ENCODE data around the gene LSAMP.

DNA sequence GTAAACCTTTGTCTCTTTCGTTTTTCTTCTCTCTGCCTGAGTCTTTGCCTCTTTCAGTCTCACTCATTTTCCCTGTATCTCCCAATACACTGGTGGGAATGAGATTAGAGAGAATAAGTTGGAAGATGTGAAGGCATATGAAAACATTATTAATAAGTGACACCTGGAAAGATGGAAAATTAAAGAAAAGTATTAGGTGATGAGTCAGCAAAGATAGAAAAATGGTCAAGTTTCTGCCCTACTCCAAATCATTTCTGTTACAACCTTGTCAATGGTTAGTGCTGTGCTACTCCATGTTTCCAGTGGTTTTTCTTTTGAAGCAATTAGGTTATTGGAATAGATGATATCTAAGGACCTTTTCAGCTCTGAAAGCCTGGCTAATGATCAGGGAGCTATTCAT is 252.8 kb downstream of the LSAMP start:
- TF ChIP-seq POLR2A (conservative IDR thresholded peaks at IDR 0.05): no peak
- TF ChIP-seq, protein P1, sequence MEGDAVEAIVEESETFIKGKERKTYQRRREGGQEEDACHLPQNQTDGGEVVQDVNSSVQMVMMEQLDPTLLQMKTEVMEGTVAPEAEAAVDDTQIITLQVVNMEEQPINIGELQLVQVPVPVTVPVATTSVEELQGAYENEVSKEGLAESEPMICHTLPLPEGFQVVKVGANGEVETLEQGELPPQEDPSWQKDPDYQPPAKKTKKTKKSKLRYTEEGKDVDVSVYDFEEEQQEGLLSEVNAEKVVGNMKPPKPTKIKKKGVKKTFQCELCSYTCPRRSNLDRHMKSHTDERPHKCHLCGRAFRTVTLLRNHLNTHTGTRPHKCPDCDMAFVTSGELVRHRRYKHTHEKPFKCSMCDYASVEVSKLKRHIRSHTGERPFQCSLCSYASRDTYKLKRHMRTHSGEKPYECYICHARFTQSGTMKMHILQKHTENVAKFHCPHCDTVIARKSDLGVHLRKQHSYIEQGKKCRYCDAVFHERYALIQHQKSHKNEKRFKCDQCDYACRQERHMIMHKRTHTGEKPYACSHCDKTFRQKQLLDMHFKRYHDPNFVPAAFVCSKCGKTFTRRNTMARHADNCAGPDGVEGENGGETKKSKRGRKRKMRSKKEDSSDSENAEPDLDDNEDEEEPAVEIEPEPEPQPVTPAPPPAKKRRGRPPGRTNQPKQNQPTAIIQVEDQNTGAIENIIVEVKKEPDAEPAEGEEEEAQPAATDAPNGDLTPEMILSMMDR (IDR thresholded peaks at IDR 0.05 in 2 of 3, conservative IDR thresholded peaks at IDR 0.05 in 1 of 3; ENCODE audit: insufficient read depth in 2 of 3, low read depth in 1 of 3, low read length in 3 of 3): no peak
- TF ChIP-seq CHD2 (IDR thresholded peaks at IDR 0.05; ENCODE audit: low read depth, low read length): no peak
- TF ChIP-seq ZFX (CRISPR knock-in tag; IDR thresholded peaks at IDR 0.05): no peak
- no peak for TF ChIP-seq JUNB (CRISPR knock-in tag; conservative IDR thresholded peaks at IDR 0.05)
- no peak for TF ChIP-seq MECOM (CRISPR knock-in tag; IDR thresholded peaks at IDR 0.05)
- TF ChIP-seq PCBP1 (IDR thresholded peaks at IDR 0.05; ENCODE audit: low read depth, low read length, poor library complexity, severe bottlenecking): no peak
- no peak for TF ChIP-seq TCF7L2 (IDR thresholded peaks at IDR 0.05; ENCODE audit: low read depth, low read length)
- TF ChIP-seq RAD21 (CRISPR knock-in tag; conservative IDR thresholded peaks at IDR 0.05 in 1 of 2, IDR thresholded peaks at IDR 0.05 in 1 of 2): no peak
- TF ChIP-seq FOSL1 (tag; conservative IDR thresholded peaks at IDR 0.05): no peak
